SK-N-SH (cell line): ENCODE results near the gene PLEKHM3. TPM values are rescaled to one million over a fixed set of nuclear protein-coding genes. Genes with fewer than 3 reads are reported as not detected.
A peak's percentile ranks its signal among the peaks of the same experiment; 100 is the strongest.

Experiments used
- CTCF ChIA-PET: fragments of 300-600, 350-600 bp; formaldehyde crosslinking; extraction: SDS; loops from one replicate; lab custom pipeline; 2021; lab: Yijun Ruan, JAX
- POLR2A ChIA-PET: fragments of 350-600 bp; sonication (Branson Sonifier 250); formaldehyde crosslinking; extraction: SDS; loops from one replicate; lab custom pipeline; 2020; ENCODE audit warnings: antibody characterized with exemption, inconsistent platforms; lab: Yijun Ruan, JAX
- DNase-seq: peaks from one replicate; pipeline ENCODE4 v3.0.0; 2012
- H2AFZ ChIP-seq: fragments of 200-600 bp; sonication (generic); 2 replicates; pipeline ENCODE4 v1.8.1; 2016; ENCODE audit warnings: antibody characterized with exemption, mild to moderate bottlenecking, low read depth
- H3F3A ChIP-seq: fragments of 200-600 bp; sonication (generic); replicated peaks from 2 replicates; pipeline ENCODE3; 2016; ENCODE audit warnings: antibody characterized with exemption, mild to moderate bottlenecking; ENCODE audit not compliant: insufficient read depth
- H3K27ac ChIP-seq, 2 experiments: fragments of 200-500 bp in 1 of 2; fragments of 200-600 bp in 1 of 2; sonication (Bioruptor generic) in 1 of 2; sonication (generic), shearing (Covaris generic) in 1 of 2; 2 replicates each; pipeline versions ENCODE4 v1.5.1 to v1.6.1; 2014 to 2016; ENCODE audit warnings: low read depth in 2 of 2, inconsistent platforms in 1 of 2, low read length in 1 of 2, mild to moderate bottlenecking in 1 of 2, mixed read lengths in 1 of 2
- H3K27me3 ChIP-seq: fragments of 200-600 bp; sonication (generic), shearing (Covaris generic); 2 replicates; pipeline ENCODE4 v1.6.1; 2016; ENCODE audit warnings: mixed run types; ENCODE audit not compliant: insufficient read depth
- H3K36me3 ChIP-seq, 2 experiments: fragments of 200-500 bp in 1 of 2; fragments of 200-600 bp in 1 of 2; sonication (Bioruptor generic) in 1 of 2; sonication (generic) in 1 of 2; replicated peaks in 1 of 2; 2 replicates each; pipeline versions ENCODE3 to v1.5.1; 2014 to 2016; ENCODE audit warnings: low read length in 1 of 2, mild to moderate bottlenecking in 1 of 2; ENCODE audit not compliant: insufficient read depth in 2 of 2, control insufficient read depth in 1 of 2
- H3K4me1 ChIP-seq, 2 experiments: fragments of 200-500 bp in 1 of 2; fragments of 200-600 bp in 1 of 2; sonication (Bioruptor generic) in 1 of 2; sonication (generic), shearing (Covaris generic) in 1 of 2; 2 replicates each; pipeline versions ENCODE4 v1.5.1 to v1.6.1; 2014 to 2016; ENCODE audit warnings: low read depth in 1 of 2, low read length in 1 of 2, mixed run types in 1 of 2; ENCODE audit not compliant: insufficient read depth in 2 of 2, control insufficient read depth in 1 of 2
- H3K4me2 ChIP-seq: fragments of 200-600 bp; sonication (generic), shearing (Covaris generic); 2 replicates; pipeline ENCODE4 v1.6.1; 2017; ENCODE audit warnings: mixed run types
- H3K4me3 ChIP-seq, 2 experiments: fragments of 200-500 bp in 1 of 2; fragments of 200-600 bp in 1 of 2; sonication (Bioruptor generic) in 1 of 2; sonication (generic), shearing (Covaris generic) in 1 of 2; 2 replicates each; pipeline versions ENCODE4 v1.5.1 to v1.8.1; 2014 to 2016; ENCODE audit warnings: low read depth in 2 of 2, inconsistent platforms in 1 of 2, low read length in 1 of 2, mild to moderate bottlenecking in 1 of 2, mixed read lengths in 1 of 2, moderate library complexity in 1 of 2
- H3K79me2 ChIP-seq: fragments of 200-600 bp; sonication (generic); 2 replicates; pipeline ENCODE4 v1.8.1; 2017; ENCODE audit warnings: mild to moderate bottlenecking; ENCODE audit not compliant: insufficient read depth
- H3K9ac ChIP-seq: fragments of 200-600 bp; sonication (generic); 2 replicates; pipeline ENCODE4 v1.6.1; 2017; ENCODE audit warnings: mixed run types
- H3K9me2 ChIP-seq: fragments of 200-600 bp; sonication (generic); 2 replicates; pipeline ENCODE4 v1.6.1; 2017; ENCODE audit warnings: mixed run types
- H3K9me3 ChIP-seq: fragments of 200-600 bp; sonication (generic); 2 replicates; pipeline ENCODE4 v1.6.1; 2017; ENCODE audit warnings: mixed run types, mild to moderate bottlenecking, moderate library complexity
- H4K20me1 ChIP-seq: fragments of 200-600 bp; sonication (generic); 2 replicates; pipeline ENCODE4 v1.6.1; 2017; ENCODE audit warnings: mild to moderate bottlenecking, mixed run types; ENCODE audit not compliant: insufficient read depth
- FOXJ3 ChIP-seq: sonication (generic); formaldehyde crosslinking; IDR thresholded peaks from 2 replicates; pipeline ENCODE4 v1.5.1; 2020; ENCODE audit warnings: mild to moderate bottlenecking, missing genetic modification reagents
- RAD21 ChIP-seq: IDR thresholded peaks from 2 replicates; pipeline ENCODE4 v1.6.1; 2012; ENCODE audit warnings: mild to moderate bottlenecking, low read length
- RCOR1 ChIP-seq: fragments of 150-350 bp; IDR thresholded peaks from 2 replicates; pipeline ENCODE4 v1.6.1; 2017; ENCODE audit warnings: antibody characterized with exemption, low read length
- RFX5 ChIP-seq: IDR thresholded peaks from 2 replicates; pipeline ENCODE4 v1.6.1; 2012; ENCODE audit warnings: mild to moderate bottlenecking, improper control_type of control experiment, low read length
- SMC3 ChIP-seq: IDR thresholded peaks from 2 replicates; pipeline ENCODE4 v1.6.1; 2012; ENCODE audit warnings: low read depth, low read length, improper control_type of control experiment
- TCF12 ChIP-seq: IDR thresholded peaks from 2 replicates; pipeline ENCODE4 v1.4.0; 2012
- WGBS: methylation state at CpG from one replicate; pipeline ENCODE4 v1.1.6; 2017; ENCODE audit warnings: low lambda C conversion rate; 5-methylcytosine and 5-hydroxymethylcytosine counted together
- polyA plus RNA-seq, 3 experiments: library from polyadenylated mRNA; depleted of rRNA; stranded (reverse); fragments of >200 nt; gene quantifications; 2 replicates each; pipeline ENCODE4 v1.2.3, GENCODE V29; 2012
- TF ChIP-seq, protein P1 (sequence below): IDR thresholded peaks from 2 replicates; pipeline ENCODE4 v1.4.0; 2012; ENCODE audit warnings: low read depth
- TF ChIP-seq, protein P2 (sequence below): fragments of 200-600 bp; sonication (generic); IDR thresholded peaks from 2 replicates; pipeline ENCODE4 v1.6.1; 2017; ENCODE audit warnings: antibody characterized with exemption, mild to moderate bottlenecking, moderate library complexity
- TF ChIP-seq, protein P3 (sequence below): IDR thresholded peaks from 2 replicates; pipeline ENCODE4 v1.4.0; 2012; ENCODE audit warnings: low read depth, borderline replicate concordance

The PLEKHM3 gene
- polyA plus RNA-seq, 1 of the 3 experiments (the other 2 are of a cell fraction), result 1.9 TPM

DNA sequence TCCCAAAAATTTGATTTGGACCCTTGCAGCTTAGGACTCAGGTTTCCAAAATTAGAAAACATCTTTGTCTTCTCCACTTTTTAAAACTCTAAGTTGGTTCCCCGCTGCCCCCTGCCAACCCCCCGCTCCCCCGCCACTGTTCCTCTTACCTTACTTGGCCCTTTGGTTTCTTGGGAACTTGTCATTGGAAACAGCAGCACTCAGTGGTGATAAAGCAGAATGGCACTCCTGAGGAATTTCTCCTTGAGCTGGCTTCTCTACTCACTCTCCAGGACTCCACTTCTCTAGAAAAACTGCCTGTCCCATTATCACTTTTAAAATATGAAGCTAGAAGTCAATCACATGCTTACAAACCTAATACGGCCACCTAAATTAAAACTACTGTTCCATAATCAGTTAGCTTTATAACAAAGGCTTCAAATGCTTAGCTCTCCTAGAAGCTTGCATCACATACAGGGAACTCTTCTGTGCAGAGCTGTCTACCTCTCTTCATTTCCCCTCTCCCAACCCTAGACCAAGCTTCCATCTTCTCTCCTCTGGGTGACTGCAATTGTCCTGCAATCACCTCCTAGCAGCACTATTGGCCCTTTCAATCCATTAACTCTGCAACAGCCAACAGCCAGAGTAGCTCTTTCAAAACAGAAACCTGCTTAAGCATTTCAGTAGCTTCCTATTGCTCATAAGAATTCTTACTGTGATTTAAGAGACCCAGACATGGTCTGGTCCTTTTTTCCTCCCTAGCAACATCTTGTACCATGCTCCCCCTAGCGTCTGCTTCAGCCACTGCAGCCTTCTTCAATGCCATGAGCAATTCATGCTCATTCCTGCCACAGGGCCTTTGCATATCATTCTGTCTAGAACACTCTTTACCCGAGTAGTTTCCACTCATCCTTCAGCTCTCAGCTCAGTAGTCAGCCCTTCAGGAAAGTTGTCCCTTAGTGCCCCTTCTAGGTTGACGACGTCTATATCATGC lies 15.2 kb upstream of the PLEKHM3 start:
- DNase-seq, result peak; percentile 58
- H3K79me2 ChIP-seq, result no peaks in the 10 kb centered on the region
- H4K20me1 ChIP-seq, result no peaks in the 10 kb centered on the region
- WGBS, result 39% methylated on average over 8 of the region's 8 CpGs
- no peak overlapping the region for H3K9ac ChIP-seq
- no peaks in the 10 kb centered on the region for H3K36me3 ChIP-seq
- no peaks in the 10 kb centered on the region for H3K9me3 ChIP-seq
- H3F3A ChIP-seq, result peaks cover 5% of the 10 kb centered on the region
- ChIA-PET CTCF (interaction anchor here (0.6 to 8.1 kb wide), 42 partner anchors 9 to 534 kb away, joined by 3 to 128 read pairs (median 4); partner anchors contain the start of gene FZD5), POLR2A (interaction anchor here (2.7 kb wide), 1 partner anchor 15 kb away, joined by 11 read pairs; the partner anchor contains the start of gene PLEKHM3)
- no peaks in the 10 kb centered on the region for H3K27me3 ChIP-seq
- no peak overlapping the region for H3K4me2 ChIP-seq
- no peak overlapping the region for H3K4me3 ChIP-seq
- H3K27ac ChIP-seq, result no peak overlapping the region
- H3K9me2 ChIP-seq, result no peaks in the 10 kb centered on the region
- H2AFZ ChIP-seq, result peak overlapping the region; percentile 17; the same call in 1 of the 2 replicates
- TF ChIP-seq, protein P1, sequence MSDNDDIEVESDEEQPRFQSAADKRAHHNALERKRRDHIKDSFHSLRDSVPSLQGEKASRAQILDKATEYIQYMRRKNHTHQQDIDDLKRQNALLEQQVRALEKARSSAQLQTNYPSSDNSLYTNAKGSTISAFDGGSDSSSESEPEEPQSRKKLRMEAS, result no peak
- TF ChIP-seq SMC3, result peak; percentile 74
- TF ChIP-seq, protein P2, sequence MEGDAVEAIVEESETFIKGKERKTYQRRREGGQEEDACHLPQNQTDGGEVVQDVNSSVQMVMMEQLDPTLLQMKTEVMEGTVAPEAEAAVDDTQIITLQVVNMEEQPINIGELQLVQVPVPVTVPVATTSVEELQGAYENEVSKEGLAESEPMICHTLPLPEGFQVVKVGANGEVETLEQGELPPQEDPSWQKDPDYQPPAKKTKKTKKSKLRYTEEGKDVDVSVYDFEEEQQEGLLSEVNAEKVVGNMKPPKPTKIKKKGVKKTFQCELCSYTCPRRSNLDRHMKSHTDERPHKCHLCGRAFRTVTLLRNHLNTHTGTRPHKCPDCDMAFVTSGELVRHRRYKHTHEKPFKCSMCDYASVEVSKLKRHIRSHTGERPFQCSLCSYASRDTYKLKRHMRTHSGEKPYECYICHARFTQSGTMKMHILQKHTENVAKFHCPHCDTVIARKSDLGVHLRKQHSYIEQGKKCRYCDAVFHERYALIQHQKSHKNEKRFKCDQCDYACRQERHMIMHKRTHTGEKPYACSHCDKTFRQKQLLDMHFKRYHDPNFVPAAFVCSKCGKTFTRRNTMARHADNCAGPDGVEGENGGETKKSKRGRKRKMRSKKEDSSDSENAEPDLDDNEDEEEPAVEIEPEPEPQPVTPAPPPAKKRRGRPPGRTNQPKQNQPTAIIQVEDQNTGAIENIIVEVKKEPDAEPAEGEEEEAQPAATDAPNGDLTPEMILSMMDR, result peak; percentile 82
- TF ChIP-seq RCOR1, result peak; percentile 58
- no peak for TF ChIP-seq FOXJ3 (CRISPR knock-in tag)
- TF ChIP-seq, protein P3, sequence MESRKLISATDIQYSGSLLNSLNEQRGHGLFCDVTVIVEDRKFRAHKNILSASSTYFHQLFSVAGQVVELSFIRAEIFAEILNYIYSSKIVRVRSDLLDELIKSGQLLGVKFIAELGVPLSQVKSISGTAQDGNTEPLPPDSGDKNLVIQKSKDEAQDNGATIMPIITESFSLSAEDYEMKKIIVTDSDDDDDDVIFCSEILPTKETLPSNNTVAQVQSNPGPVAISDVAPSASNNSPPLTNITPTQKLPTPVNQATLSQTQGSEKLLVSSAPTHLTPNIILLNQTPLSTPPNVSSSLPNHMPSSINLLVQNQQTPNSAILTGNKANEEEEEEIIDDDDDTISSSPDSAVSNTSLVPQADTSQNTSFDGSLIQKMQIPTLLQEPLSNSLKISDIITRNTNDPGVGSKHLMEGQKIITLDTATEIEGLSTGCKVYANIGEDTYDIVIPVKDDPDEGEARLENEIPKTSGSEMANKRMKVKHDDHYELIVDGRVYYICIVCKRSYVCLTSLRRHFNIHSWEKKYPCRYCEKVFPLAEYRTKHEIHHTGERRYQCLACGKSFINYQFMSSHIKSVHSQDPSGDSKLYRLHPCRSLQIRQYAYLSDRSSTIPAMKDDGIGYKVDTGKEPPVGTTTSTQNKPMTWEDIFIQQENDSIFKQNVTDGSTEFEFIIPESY, result no peak
- TF ChIP-seq RAD21, result peak; percentile 68
- no peak for TF ChIP-seq TCF12
- peak; percentile 41; the same call in 1 of the 2 replicates for TF ChIP-seq RFX5
- H3K4me1 ChIP-seq, result no peaks in the 10 kb centered on the region
